ENCODE results near the gene SPATA24.
A peak's percentile ranks its signal among the peaks of the same experiment; 100 is the strongest.

The SPATA24 gene, protein sequence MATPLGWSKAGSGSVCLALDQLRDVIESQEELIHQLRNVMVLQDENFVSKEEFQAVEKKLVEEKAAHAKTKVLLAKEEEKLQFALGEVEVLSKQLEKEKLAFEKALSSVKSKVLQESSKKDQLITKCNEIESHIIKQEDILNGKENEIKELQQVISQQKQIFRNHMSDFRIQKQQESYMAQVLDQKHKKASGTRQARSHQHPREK

DNA sequence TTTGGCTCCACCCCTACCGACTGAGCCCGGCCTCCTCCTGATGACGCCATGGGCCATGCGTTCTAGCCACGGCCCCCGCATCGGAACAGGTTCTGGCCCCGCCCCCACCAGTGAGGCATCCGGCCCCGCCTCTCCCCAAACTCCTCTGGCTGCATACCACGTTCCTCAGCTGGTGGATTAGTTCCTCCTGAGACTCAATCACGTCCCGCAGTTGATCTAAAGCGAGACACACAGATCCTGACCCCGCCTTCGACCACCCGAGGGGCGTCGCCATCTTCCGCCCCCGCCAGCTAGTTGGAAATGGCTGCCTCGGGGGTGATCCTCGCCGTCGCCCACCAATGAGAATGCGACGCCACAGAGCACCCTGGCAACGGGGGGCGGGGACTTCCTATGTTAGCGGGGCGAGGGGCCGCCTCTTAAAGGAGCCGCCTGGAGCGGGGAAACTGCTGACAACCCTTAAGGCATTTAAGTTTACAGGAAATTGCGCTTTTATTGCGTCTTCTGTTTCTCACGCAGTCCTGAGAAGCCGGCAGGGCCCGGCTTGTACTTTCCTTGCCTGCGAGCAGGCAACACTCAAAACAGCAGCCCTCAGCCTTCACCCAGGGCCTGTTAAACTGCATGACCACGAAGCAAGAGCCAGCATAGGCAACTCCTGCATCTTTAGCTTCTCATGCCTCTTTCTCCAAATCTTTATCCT is at the start of gene SPATA24:
Gene SPATA24, minus strand, starts transcription at position 303 of the 697 bp plus-strand sequence. Its CDS starts 29 bp downstream, at position 274.
- Histone ChIP-seq H3K36me3 (replicated peaks) (no peaks in the 10 kb centered on the region), H3K27me3 (replicated peaks) (no peaks in the 10 kb centered on the region), H3K4me3 (ENCODE audit: low read depth, low read length) (peak within 1 kb of the TSS; percentile 64), H3K27ac (peak within 1 kb of the TSS; percentile 96)
- in situ Hi-C loops (cut with HindIII; ENCODE audit: low pct_ligation_motif_present, low sequenced_read_pairs), result loop anchor here (25.0 kb wide), 1 partner anchor 358 kb away; no protein-coding TSS in a partner anchor
- TF ChIP-seq, protein P1, sequence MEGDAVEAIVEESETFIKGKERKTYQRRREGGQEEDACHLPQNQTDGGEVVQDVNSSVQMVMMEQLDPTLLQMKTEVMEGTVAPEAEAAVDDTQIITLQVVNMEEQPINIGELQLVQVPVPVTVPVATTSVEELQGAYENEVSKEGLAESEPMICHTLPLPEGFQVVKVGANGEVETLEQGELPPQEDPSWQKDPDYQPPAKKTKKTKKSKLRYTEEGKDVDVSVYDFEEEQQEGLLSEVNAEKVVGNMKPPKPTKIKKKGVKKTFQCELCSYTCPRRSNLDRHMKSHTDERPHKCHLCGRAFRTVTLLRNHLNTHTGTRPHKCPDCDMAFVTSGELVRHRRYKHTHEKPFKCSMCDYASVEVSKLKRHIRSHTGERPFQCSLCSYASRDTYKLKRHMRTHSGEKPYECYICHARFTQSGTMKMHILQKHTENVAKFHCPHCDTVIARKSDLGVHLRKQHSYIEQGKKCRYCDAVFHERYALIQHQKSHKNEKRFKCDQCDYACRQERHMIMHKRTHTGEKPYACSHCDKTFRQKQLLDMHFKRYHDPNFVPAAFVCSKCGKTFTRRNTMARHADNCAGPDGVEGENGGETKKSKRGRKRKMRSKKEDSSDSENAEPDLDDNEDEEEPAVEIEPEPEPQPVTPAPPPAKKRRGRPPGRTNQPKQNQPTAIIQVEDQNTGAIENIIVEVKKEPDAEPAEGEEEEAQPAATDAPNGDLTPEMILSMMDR (IDR thresholded peaks at IDR 0.05; ENCODE audit: low read depth, low read length, missing control alignments), result no peak
- peak; percentile 97 for DNase-seq

- H3K36me3 ChIP-seq (replicated peaks), result peaks cover 29% of the 10 kb centered on the region
- no peak overlapping the region for H3K27ac ChIP-seq
- in situ Hi-C loops (cut with HindIII; ENCODE audit: low pct_ligation_motif_present, low sequenced_read_pairs), result no loop called here
- TF ChIP-seq, protein P1 (IDR thresholded peaks at IDR 0.05; ENCODE audit: low read depth, low read length, missing control alignments), result no peak
- no peak for DNase-seq
- H3K27me3 ChIP-seq (replicated peaks), result no peaks in the 10 kb centered on the region
- H3K4me3 ChIP-seq (ENCODE audit: low read depth, low read length), result no peak overlapping the region
These were observed 48.2 kb upstream of the SPATA24 start for GRCh38 chr5:139451878-139452660.

DNA sequence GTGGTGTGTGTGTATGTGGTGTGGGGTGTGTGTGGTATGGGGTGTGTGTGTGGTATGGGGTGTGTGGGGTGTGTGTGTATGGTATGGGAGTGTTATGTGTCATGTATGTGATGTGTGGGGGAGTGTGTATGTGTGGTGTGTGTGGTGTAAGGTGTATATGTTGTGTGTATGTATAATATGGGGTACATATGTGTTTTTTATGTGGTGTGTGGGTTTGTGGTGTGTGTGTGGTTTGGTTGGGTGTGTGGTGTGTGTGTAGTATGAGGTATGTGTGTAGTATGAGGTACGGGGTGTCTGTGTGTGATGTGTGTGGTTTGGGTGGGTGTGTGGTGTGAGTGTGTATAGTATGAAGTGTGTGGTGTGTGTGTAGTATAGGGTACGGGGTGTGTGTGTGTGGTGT is 47.3 kb upstream of the SPATA24 start:
- Histone ChIP-seq H3K36me3 (replicated peaks) (peaks cover 29% of the 10 kb centered on the region), H3K27me3 (replicated peaks) (no peaks in the 10 kb centered on the region), H3K4me3 (ENCODE audit: low read depth, low read length) (no peak overlapping the region), H3K27ac (no peak overlapping the region)
- in situ Hi-C loops (cut with HindIII; ENCODE audit: low pct_ligation_motif_present, low sequenced_read_pairs), result no loop called here
- DNase-seq, result no peak
- TF ChIP-seq, protein P1 (IDR thresholded peaks at IDR 0.05; ENCODE audit: low read depth, low read length, missing control alignments), result no peak

GRCh38 chr5:139446956-139447779 is 43.3 kb upstream of the SPATA24 start:
- in situ Hi-C loops (cut with HindIII; ENCODE audit: low pct_ligation_motif_present, low sequenced_read_pairs), result no loop called here
- H3K36me3 ChIP-seq (replicated peaks), result peaks cover 19% of the 10 kb centered on the region
- H3K27ac ChIP-seq, result no peak overlapping the region
- TF ChIP-seq, protein P1 (IDR thresholded peaks at IDR 0.05; ENCODE audit: low read depth, low read length, missing control alignments), result no peak
- no peaks in the 10 kb centered on the region for H3K27me3 ChIP-seq (replicated peaks)
- no peak for DNase-seq
- no peak overlapping the region for H3K4me3 ChIP-seq (ENCODE audit: low read depth, low read length)

- no peaks in the 10 kb centered on the region for H3K27me3 ChIP-seq (replicated peaks)
- TF ChIP-seq, protein P1 (IDR thresholded peaks at IDR 0.05; ENCODE audit: low read depth, low read length, missing control alignments), result no peak
- peak overlapping the region; percentile 13 for H3K27ac ChIP-seq
- peaks cover 5% of the 10 kb centered on the region for H3K36me3 ChIP-seq (replicated peaks)
- DNase-seq, result peak; percentile 73
- in situ Hi-C loops (cut with HindIII; ENCODE audit: low pct_ligation_motif_present, low sequenced_read_pairs), result no loop called here
- no peak overlapping the region for H3K4me3 ChIP-seq (ENCODE audit: low read depth, low read length)
These were observed 41.7 kb upstream of the SPATA24 start for GRCh38 chr5:139445325-139446170.

Data from brain microvascular endothelial cell (primary cell).